Astrocyte of the spinal cord (primary cell): ENCODE measurements around the gene DPP9.
A peak's percentile ranks its signal among the peaks of the same experiment; 100 is the strongest.
"Not testable (repeated sequence)": the region's sequence is repeated elsewhere in the genome, so short reads cannot be mapped to it uniquely, and the experiment has no call there.

ENCODE experiments used
- DNase-seq: peaks from one replicate; pipeline ENCODE4 v3.0.0; 2011; ENCODE audit warnings: low read depth, low spot score
- H3K4me3 ChIP-seq: 2 replicates; pipeline ENCODE4 v1.5.1; 2011; ENCODE audit warnings: low read depth, mild to moderate bottlenecking, low read length, moderate library complexity
- CTCF ChIP-seq: IDR thresholded peaks from 2 replicates; pipeline ENCODE4 v1.5.1; 2012; ENCODE audit warnings: low read depth, mild to moderate bottlenecking, low read length, inconsistent platforms
- in situ Hi-C: cut with HindIII; loops from 2 replicates; pipeline ENCODE4 v1.10.0; 2017; ENCODE audit warnings: low sequenced_read_pairs

The DPP9 gene

GRCh38 chr19:4686700-4687099, 36.9 kb downstream of the DPP9 start:
- no peak for TF ChIP-seq CTCF
- in situ Hi-C loops = no loop called here
- DNase-seq = no peak

GRCh38 chr19:4684312-4685095, 39.1 kb downstream of the DPP9 start:
- in situ Hi-C loops = no loop called here
- DNase-seq = no peak
- no peak for TF ChIP-seq CTCF
- no peak overlapping the region for H3K4me3 ChIP-seq

More at GRCh38 chr19:4686700-4687099, 36.9 kb downstream of the DPP9 start:
- no peak overlapping the region for H3K4me3 ChIP-seq

GRCh38 chr19:4682417-4683200, 41.0 kb downstream of the DPP9 start:
- H3K4me3 ChIP-seq = no peak overlapping the region
- in situ Hi-C loops = no loop called here
- no peak for TF ChIP-seq CTCF

DNA sequence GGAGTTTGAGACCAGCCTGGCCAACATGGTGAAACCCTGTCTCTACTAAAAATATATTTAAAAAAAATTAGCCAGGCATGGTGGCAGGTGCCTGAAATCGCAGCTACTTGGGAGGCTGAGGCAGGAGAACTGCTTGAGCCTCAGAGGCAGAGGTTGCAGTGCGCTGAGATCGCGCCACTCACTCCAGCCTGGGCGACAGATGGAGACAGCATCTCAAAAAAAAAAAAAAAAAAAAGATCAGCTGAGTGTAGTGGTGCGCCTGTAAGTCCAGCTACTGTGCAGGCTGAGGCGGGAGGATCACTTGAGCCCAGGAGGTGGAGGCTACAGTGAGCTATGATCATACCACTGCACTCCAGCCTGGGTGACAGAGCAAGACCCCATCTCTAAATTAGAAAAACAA, 43.6 kb downstream of the DPP9 start:
- in situ Hi-C loops, DNase-seq: not testable (repeated sequence)

More at GRCh38 chr19:4682417-4683200, 41.0 kb downstream of the DPP9 start:
- DNase-seq = no peak

GRCh38 chr19:4678881-4679790, 44.5 kb downstream of the DPP9 start:
- TF ChIP-seq CTCF = no peak
- in situ Hi-C loops = no loop called here
- no peak overlapping the region for H3K4me3 ChIP-seq
- peak; percentile 37 for DNase-seq

More for the DNA sequence above, 43.6 kb downstream of the DPP9 start:
- not testable (repeated sequence) for H3K4me3 ChIP-seq

GRCh38 chr19:4676955-4677731, 46.5 kb downstream of the DPP9 start:
- in situ Hi-C loops = no loop called here
- peak; percentile 60 for TF ChIP-seq CTCF
- no peak overlapping the region for H3K4me3 ChIP-seq
- peak; percentile 23 for DNase-seq
